ENCODE measurements around the gene MAPK1.
A peak's percentile ranks its signal among the peaks of the same experiment; 100 is the strongest.

- peak in 1 of 6 experiments; percentile 10 for TF ChIP-seq CTCF (IDR thresholded peaks at IDR 0.05)
- TF ChIP-seq POLR2A (IDR thresholded peaks at IDR 0.05), result no peak
- no peak for TF ChIP-seq POLR2AphosphoS5 (IDR thresholded peaks at IDR 0.05)
- TF ChIP-seq EP300 (IDR thresholded peaks at IDR 0.05), result no peak
These were observed 465 bp downstream of the MAPK1 start for GRCh38 chr22:21866833-21867527.

Measured in upper lobe of left lung (tissue), 4 donors.